Measurements from ENCODE around the gene NOTCH1.

- TF ChIP-seq, protein P1, sequence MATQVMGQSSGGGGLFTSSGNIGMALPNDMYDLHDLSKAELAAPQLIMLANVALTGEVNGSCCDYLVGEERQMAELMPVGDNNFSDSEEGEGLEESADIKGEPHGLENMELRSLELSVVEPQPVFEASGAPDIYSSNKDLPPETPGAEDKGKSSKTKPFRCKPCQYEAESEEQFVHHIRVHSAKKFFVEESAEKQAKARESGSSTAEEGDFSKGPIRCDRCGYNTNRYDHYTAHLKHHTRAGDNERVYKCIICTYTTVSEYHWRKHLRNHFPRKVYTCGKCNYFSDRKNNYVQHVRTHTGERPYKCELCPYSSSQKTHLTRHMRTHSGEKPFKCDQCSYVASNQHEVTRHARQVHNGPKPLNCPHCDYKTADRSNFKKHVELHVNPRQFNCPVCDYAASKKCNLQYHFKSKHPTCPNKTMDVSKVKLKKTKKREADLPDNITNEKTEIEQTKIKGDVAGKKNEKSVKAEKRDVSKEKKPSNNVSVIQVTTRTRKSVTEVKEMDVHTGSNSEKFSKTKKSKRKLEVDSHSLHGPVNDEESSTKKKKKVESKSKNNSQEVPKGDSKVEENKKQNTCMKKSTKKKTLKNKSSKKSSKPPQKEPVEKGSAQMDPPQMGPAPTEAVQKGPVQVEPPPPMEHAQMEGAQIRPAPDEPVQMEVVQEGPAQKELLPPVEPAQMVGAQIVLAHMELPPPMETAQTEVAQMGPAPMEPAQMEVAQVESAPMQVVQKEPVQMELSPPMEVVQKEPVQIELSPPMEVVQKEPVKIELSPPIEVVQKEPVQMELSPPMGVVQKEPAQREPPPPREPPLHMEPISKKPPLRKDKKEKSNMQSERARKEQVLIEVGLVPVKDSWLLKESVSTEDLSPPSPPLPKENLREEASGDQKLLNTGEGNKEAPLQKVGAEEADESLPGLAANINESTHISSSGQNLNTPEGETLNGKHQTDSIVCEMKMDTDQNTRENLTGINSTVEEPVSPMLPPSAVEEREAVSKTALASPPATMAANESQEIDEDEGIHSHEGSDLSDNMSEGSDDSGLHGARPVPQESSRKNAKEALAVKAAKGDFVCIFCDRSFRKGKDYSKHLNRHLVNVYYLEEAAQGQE (IDR thresholded peaks at IDR 0.05; ENCODE audit: insufficient read depth in 1 of 2, low read depth in 2 of 2, low read length in 2 of 2) = no peak
- TF ChIP-seq SIN3A (IDR thresholded peaks at IDR 0.05; ENCODE audit: borderline replicate concordance, insufficient read depth, low read length) = no peak
- TF ChIP-seq POLR2AphosphoS5 (IDR thresholded peaks at IDR 0.05; ENCODE audit: low read depth, low read length) = no peak
These were observed 27.2 kb upstream of the NOTCH1 start for GRCh38 chr9:136572828-136573625.
